ENCODE results near the gene NFATC1. TPM values are rescaled to one million over a fixed set of nuclear protein-coding genes. Genes with fewer than 3 reads are reported as not detected.
A peak's percentile ranks its signal among the peaks of the same experiment; 100 is the strongest.

The NFATC1 gene
- total RNA-seq, 4 donors from 2014 or later = 13.9 to 24.3 (median 16.7) TPM

DNA sequence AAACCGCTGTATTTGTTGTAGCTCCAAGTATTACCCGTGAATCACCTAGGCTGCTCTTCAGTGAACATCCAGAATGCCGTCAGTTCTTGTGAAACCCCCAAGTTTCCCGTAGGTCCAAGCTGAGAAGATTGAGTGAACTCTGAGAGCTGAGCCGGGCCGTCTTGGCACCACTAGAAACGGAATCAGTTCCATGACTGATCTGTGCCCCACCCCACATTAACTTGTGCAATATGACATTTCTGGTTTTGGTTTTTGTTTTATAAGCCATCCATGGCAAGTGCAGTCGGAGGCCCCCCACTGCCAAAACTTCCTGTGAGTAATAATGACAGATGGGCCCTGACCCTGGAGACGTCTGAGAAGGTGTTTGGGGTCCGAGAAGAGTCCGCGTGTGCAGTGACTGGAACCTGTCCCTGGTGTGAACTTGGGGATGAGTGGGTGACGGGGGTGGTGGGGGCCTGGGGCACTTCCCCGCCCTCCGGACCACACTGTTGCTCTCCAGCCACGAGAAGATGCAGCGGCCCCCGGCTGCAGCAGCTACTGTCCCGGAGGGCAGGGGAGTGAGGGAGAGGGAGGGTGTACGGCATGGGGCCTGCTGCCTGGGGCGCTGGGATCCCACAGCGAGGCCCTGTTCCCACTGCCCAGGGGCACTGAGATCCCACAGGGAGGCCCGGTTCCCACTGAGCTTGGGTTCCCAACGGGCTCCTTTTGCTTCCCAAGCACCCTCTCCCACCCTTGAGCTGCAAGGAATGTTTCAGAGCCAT is 26.5 kb downstream of the NFATC1 start:
- DNase-seq (ENCODE audit: low spot score in 2 of 2) = no peak
- WGBS = 66% methylated on average over 14 of the region's 24 CpGs
- Histone ChIP-seq H3K36me3 (peaks cover 16% of the 10 kb centered on the region), H3K9me3 (no peaks in the 10 kb centered on the region), H3K27me3 (no peaks in the 10 kb centered on the region), H3K4me1 (peaks cover 22% of the 10 kb centered on the region), H3K4me3 (no peak overlapping the region), H3K27ac (no peak overlapping the region)
- no peak for TF ChIP-seq EP300 (IDR thresholded peaks at IDR 0.05)
- peak in 1 of 3 donors; percentile 13 for TF ChIP-seq POLR2AphosphoS5 (IDR thresholded peaks at IDR 0.05)
- TF ChIP-seq, protein P1, sequence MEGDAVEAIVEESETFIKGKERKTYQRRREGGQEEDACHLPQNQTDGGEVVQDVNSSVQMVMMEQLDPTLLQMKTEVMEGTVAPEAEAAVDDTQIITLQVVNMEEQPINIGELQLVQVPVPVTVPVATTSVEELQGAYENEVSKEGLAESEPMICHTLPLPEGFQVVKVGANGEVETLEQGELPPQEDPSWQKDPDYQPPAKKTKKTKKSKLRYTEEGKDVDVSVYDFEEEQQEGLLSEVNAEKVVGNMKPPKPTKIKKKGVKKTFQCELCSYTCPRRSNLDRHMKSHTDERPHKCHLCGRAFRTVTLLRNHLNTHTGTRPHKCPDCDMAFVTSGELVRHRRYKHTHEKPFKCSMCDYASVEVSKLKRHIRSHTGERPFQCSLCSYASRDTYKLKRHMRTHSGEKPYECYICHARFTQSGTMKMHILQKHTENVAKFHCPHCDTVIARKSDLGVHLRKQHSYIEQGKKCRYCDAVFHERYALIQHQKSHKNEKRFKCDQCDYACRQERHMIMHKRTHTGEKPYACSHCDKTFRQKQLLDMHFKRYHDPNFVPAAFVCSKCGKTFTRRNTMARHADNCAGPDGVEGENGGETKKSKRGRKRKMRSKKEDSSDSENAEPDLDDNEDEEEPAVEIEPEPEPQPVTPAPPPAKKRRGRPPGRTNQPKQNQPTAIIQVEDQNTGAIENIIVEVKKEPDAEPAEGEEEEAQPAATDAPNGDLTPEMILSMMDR (IDR thresholded peaks at IDR 0.05) = no peak
- no peak for TF ChIP-seq POLR2A (IDR thresholded peaks at IDR 0.05)

DNA sequence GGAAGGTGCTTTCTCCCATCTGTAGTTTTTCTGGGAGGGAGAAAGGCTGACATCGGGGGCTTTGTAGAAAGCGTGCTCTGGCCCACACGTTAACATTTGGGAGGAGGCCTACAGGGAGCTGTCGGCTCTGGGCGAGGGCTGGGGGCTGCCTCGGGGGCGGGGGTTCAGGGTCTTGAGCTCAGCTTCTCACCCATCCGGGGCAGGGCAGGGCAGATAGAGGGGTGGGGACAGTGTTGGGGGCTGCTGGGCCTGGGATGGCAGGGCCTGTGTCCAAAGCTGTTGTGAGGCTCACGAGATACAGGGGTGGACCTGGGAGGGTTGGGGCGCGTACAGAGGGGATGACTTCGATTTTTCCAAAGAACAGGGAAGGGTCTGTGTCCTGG is 27.0 kb downstream of the NFATC1 start:
- Histone ChIP-seq H3K9me3 (no peaks in the 10 kb centered on the region), H3K27me3 (no peaks in the 10 kb centered on the region), H3K27ac (no peak overlapping the region), H3K4me3 (no peak overlapping the region), H3K4me1 (peaks cover 22% of the 10 kb centered on the region), H3K36me3 (peaks cover 16% of the 10 kb centered on the region)
- TF ChIP-seq POLR2AphosphoS5 (IDR thresholded peaks at IDR 0.05) (no peak), POLR2A (IDR thresholded peaks at IDR 0.05) (no peak), EP300 (IDR thresholded peaks at IDR 0.05) (no peak)
- TF ChIP-seq, protein P1 (IDR thresholded peaks at IDR 0.05) = no peak
- no peak for DNase-seq (ENCODE audit: low spot score in 2 of 2)
- 89% methylated on average over 12 of the region's 12 CpGs for WGBS

DNA sequence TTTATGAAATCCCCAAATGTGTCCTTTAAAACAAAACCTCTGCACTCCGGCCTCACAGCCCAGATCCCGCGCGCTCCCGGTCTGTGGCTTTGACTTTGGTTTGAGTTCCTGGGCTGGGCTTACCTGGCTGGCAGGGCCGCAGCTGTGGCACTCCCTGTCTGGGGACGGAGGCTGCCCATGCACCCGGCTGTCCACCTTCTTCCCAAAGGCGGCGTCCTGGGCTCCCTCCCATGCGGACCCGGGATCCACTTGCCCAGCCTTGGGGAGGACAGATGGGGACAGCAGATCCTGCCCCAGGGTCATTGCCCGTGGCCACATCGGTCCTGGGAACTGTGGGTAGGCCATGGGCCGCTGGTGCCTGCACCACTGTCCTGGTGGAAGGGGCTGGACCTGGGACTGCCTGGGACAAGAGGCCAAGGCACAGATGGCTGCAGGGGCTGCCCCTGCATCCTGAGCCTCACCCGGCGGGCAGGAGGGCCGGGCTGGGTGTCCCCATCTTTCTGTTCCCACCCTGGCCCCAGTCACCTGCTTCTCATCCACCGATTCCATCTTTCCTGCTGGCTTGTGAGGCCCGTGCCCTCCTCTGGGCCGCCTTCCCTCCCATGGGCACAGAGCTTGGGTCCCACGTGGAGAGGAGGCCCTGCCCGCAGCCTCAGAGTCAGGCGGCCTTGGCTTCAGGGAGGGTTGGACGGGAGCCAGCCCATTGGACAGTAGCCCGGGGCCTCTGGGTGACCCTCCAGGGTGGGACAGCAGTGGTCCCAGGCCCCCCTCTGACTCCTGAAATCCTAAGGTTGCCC is 27.7 kb downstream of the NFATC1 start:
- no peak for DNase-seq (ENCODE audit: low spot score in 2 of 2)
- Histone ChIP-seq H3K27me3 (no peaks in the 10 kb centered on the region), H3K4me3 (no peak overlapping the region), H3K27ac (no peak overlapping the region), H3K4me1 (peaks cover 22% of the 10 kb centered on the region), H3K36me3 (peaks cover 16% of the 10 kb centered on the region), H3K9me3 (no peaks in the 10 kb centered on the region)
- TF ChIP-seq POLR2A (IDR thresholded peaks at IDR 0.05) = no peak
- TF ChIP-seq, protein P1 (IDR thresholded peaks at IDR 0.05) = no peak
- TF ChIP-seq EP300 (IDR thresholded peaks at IDR 0.05) = no peak
- no peak for TF ChIP-seq POLR2AphosphoS5 (IDR thresholded peaks at IDR 0.05)
- WGBS = 82% methylated on average over 17 of the region's 26 CpGs

- H3K9me3 ChIP-seq = no peaks in the 10 kb centered on the region
- TF ChIP-seq POLR2AphosphoS5 (IDR thresholded peaks at IDR 0.05) (no peak), POLR2A (IDR thresholded peaks at IDR 0.05) (no peak), EP300 (IDR thresholded peaks at IDR 0.05) (no peak)
- TF ChIP-seq, protein P1 (IDR thresholded peaks at IDR 0.05) = no peak
- no peak for DNase-seq (ENCODE audit: low spot score in 2 of 2)
- no peak overlapping the region for H3K4me3 ChIP-seq
- H3K27me3 ChIP-seq = no peaks in the 10 kb centered on the region
- peaks cover 16% of the 10 kb centered on the region for H3K36me3 ChIP-seq
- H3K27ac ChIP-seq = no peak overlapping the region
- peaks cover 22% of the 10 kb centered on the region for H3K4me1 ChIP-seq
- 92% methylated on average over 30 of the region's 30 CpGs for WGBS
These were observed 28.4 kb downstream of the NFATC1 start for GRCh38 chr18:79424008-79424565.

Data from suprapubic skin (tissue), 4 donors.